CD8-positive, alpha-beta memory T cell (primary cell): Measurements from ENCODE around the gene NAPB. TPM values are rescaled to one million over a fixed set of nuclear protein-coding genes. Genes with fewer than 3 reads are reported as not detected.
"Not testable (repeated sequence)": the region's sequence is repeated elsewhere in the genome, so short reads cannot be mapped to it uniquely, and the experiment has no call there.

Experiments used
- CTCF ChIA-PET: fragments of 350-600 bp; sonication (Branson Sonifier 250); formaldehyde crosslinking; loops from one replicate; lab custom pipeline; 2021; ENCODE audit warnings: antibody characterized with exemption; lab: Charles Lee
- POLR2A ChIA-PET: fragments of 350-600 bp; sonication (Branson Sonifier 250); formaldehyde crosslinking; loops from one replicate; lab custom pipeline; 2021; ENCODE audit warnings: antibody characterized with exemption; lab: Charles Lee
- DNase-seq, 5 donors: peaks; one replicate each; pipeline versions ENCODE4 v3.0.0 to v3.0.0-alpha.2; 2020 to 2022; ENCODE audit warnings: mixed read lengths in 1 of 5
- H3K27ac ChIP-seq: one replicate; pipeline ENCODE4 v1.7.0; 2013; ENCODE audit warnings: low read depth, mild to moderate bottlenecking, low read length, moderate library complexity
- H3K27me3 ChIP-seq: 2 replicates; pipeline ENCODE4 v1.7.0; 2013; ENCODE audit warnings: low read length, mild to moderate bottlenecking; ENCODE audit not compliant: insufficient read depth, poor library complexity, severe bottlenecking
- H3K36me3 ChIP-seq: 2 replicates; pipeline ENCODE4 v1.7.0; 2013; ENCODE audit warnings: mild to moderate bottlenecking, low read length, moderate library complexity; ENCODE audit not compliant: insufficient read depth
- H3K4me1 ChIP-seq: 2 replicates; pipeline ENCODE4 v1.7.0; 2013; ENCODE audit warnings: mild to moderate bottlenecking, low read length, moderate library complexity; ENCODE audit not compliant: insufficient read depth
- H3K4me3 ChIP-seq: 2 replicates; pipeline ENCODE4 v1.7.0; 2013; ENCODE audit warnings: mild to moderate bottlenecking, low read length
- H3K9me3 ChIP-seq: 2 replicates; pipeline ENCODE4 v1.7.0; 2013; ENCODE audit warnings: mild to moderate bottlenecking, low read length
- H3K27ac Mint-ChIP-seq, 8 donors: one replicate each; pipeline ENCODE4 v1.8.0; 2020 to 2021; ENCODE audit warnings: mixed read lengths in 8 of 8, mild to moderate bottlenecking in 6 of 8, inconsistent platforms in 3 of 8, moderate library complexity in 3 of 8
- H3K27me3 Mint-ChIP-seq, 2 donors: one replicate each; pipeline ENCODE4 v1.8.0; 2020 to 2021; ENCODE audit warnings: mixed read lengths in 2 of 2, mild to moderate bottlenecking in 1 of 2, moderate library complexity in 1 of 2
- H3K36me3 Mint-ChIP-seq, 3 donors: one replicate each; pipeline ENCODE4 v1.8.0; 2020 to 2021; ENCODE audit warnings: mixed read lengths in 3 of 3, inconsistent platforms in 1 of 3, mild to moderate bottlenecking in 1 of 3
- H3K4me1 Mint-ChIP-seq, 3 donors: one replicate each; pipeline ENCODE4 v1.8.0; 2020 to 2021; ENCODE audit warnings: mixed read lengths in 3 of 3, inconsistent platforms in 1 of 3, mild to moderate bottlenecking in 1 of 3
- H3K4me3 Mint-ChIP-seq, 7 donors: one replicate each; pipeline ENCODE4 v1.8.0; 2020 to 2021; ENCODE audit warnings: mixed read lengths in 7 of 7, mild to moderate bottlenecking in 6 of 7, moderate library complexity in 4 of 7, inconsistent platforms in 2 of 7
- H3K9me3 Mint-ChIP-seq, 5 donors: one replicate each; pipeline ENCODE4 v1.8.0; 2020 to 2022; ENCODE audit warnings: mixed read lengths in 5 of 5, mild to moderate bottlenecking in 3 of 5, moderate library complexity in 2 of 5, inconsistent platforms in 1 of 5
- polyA plus RNA-seq: library from polyadenylated mRNA; unstranded; fragments of 300-500 nt; fragmentation: Illumina TruSeq; gene quantifications from one replicate; pipeline ENCODE4 v1.2.3, GENCODE V29; 2021
- total RNA-seq, 2 experiments: library from RNA; stranded (reverse); gene quantifications; one replicate each; pipeline ENCODE4 v1.2.3, GENCODE V29; 2021

Gene NAPB
- total and polyA plus RNA-seq, 3 experiments from 2014 or later, result 5.2 to 7.6 (median 7.4) TPM

DNA sequence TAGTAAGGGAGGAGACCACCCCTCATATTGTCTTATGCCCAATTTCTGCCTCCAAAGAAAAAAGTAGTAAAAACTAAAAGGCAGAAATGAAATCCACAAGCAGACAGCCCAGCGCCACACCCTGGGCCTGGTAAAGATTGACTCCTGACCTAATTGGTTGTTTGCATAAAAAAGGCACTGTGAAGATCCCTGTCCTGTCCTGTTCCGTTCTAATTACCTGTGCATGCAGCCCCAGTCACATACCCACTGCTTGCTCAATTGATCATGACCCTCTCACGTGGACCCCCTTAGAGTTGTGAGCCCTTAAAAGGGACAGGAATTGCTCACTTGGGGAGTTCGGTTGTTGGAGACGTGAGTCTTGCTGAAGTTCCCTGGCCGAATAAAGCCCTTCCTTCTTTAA, 72.8 kb downstream of the NAPB start:
- H3K36me3 ChIP-seq, result not testable (repeated sequence)

GRCh38 chr20:23347791-23348190, 73.5 kb downstream of the NAPB start:
- H3K9me3 Mint-ChIP-seq, result no peaks in the 10 kb centered on the region
- CTCF ChIA-PET, result no interaction called here
- peak overlapping the region in 7 of 8 donors; percentile 19 to 99 (median 72) for H3K27ac Mint-ChIP-seq

More for the DNA sequence above, 72.8 kb downstream of the NAPB start:
- H3K4me3 ChIP-seq, H3K9me3 ChIP-seq, DNase-seq, H3K27me3 ChIP-seq, H3K27me3 Mint-ChIP-seq, POLR2A ChIA-PET, H3K9me3 Mint-ChIP-seq: not testable (repeated sequence)
- H3K36me3 Mint-ChIP-seq, result peaks cover 0 to 13% (median 0%) of the 10 kb centered on the region in 3 donors
- CTCF ChIA-PET, result interaction anchor here (2.0 to 2.9 kb wide), 2 partner anchors 13 to 94 kb away, joined by 6 to 12 read pairs; partner anchors contain the start of gene GZF1
- peaks cover 21% of the 10 kb centered on the region for H3K4me1 ChIP-seq
- peaks cover 22 to 24% (median 23%) of the 10 kb centered on the region in 3 donors for H3K4me1 Mint-ChIP-seq
- peak overlapping the region; percentile 100 for H3K27ac ChIP-seq
- H3K4me3 Mint-ChIP-seq, result peak overlapping the region in 2 of 7 donors; percentile 28 to 94
- H3K27ac Mint-ChIP-seq, result peak overlapping the region; percentile 67 to 100 (median 86)

GRCh38 chr20:23346002-23346401, 75.3 kb downstream of the NAPB start:
- H3K4me3 ChIP-seq, result no peak overlapping the region
- H3K4me1 ChIP-seq, result peaks cover 9% of the 10 kb centered on the region
- Mint-ChIP-seq H3K27ac (no peak overlapping the region), H3K27me3 (peaks cover 0 to 9% of the 10 kb centered on the region in 2 donors), H3K9me3 (no peaks in the 10 kb centered on the region), H3K4me3 (no peak overlapping the region), H3K4me1 (peaks cover 7 to 9% (median 7%) of the 10 kb centered on the region in 3 donors), H3K36me3 (peaks cover 0 to 9% (median 0%) of the 10 kb centered on the region in 3 donors)
- POLR2A ChIA-PET, result no interaction called here
- no peaks in the 10 kb centered on the region for H3K27me3 ChIP-seq
- H3K9me3 ChIP-seq, result no peaks in the 10 kb centered on the region
- H3K36me3 ChIP-seq, result no peaks in the 10 kb centered on the region
- H3K27ac ChIP-seq, result no peak overlapping the region
- no peak for DNase-seq
- CTCF ChIA-PET, result no interaction called here

More at GRCh38 chr20:23347791-23348190, 73.5 kb downstream of the NAPB start:
- H3K4me3 ChIP-seq, result no peak overlapping the region
- Mint-ChIP-seq H3K4me3 (peak overlapping the region in 1 of 7 donors; percentile 41), H3K36me3 (peaks cover 0 to 13% (median 0%) of the 10 kb centered on the region in 3 donors), H3K27me3 (peaks cover 0 to 7% of the 10 kb centered on the region in 2 donors), H3K4me1 (peaks cover 19 to 22% (median 20%) of the 10 kb centered on the region in 3 donors)
- DNase-seq, result no peak
- POLR2A ChIA-PET, result no interaction called here
- H3K27ac ChIP-seq, result no peak overlapping the region
- no peaks in the 10 kb centered on the region for H3K36me3 ChIP-seq
- H3K9me3 ChIP-seq, result no peaks in the 10 kb centered on the region
- H3K4me1 ChIP-seq, result peaks cover 21% of the 10 kb centered on the region
- no peaks in the 10 kb centered on the region for H3K27me3 ChIP-seq

DNA sequence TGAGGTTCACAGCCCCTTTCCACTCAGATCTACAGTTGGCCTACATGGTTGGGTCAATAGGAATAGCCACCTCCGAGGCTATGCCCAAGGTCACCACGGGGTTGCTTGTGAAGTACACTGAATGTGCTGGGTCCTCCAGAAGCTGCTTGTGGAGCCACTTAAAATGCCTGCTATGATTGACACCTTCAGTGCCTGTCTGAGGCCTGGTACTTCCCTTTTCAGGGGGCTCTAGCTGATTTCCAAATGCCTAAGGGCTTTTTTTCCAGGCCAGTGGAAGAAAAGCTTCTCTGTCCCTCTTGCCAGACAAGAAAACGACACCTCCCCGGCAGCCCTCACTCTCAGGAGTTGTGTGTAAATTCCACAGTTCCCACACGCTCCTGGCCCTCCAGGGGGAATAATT, 77.0 kb downstream of the NAPB start:
- Mint-ChIP-seq H3K9me3 (no peaks in the 10 kb centered on the region), H3K27ac (no peak overlapping the region), H3K36me3 (no peaks in the 10 kb centered on the region), H3K4me1 (peaks cover 2 to 3% (median 3%) of the 10 kb centered on the region in 3 donors), H3K27me3 (peaks cover under 1 to 9% of the 10 kb centered on the region in 2 donors), H3K4me3 (no peak overlapping the region)
- ChIA-PET POLR2A (no interaction called here), CTCF (no interaction called here)
- Histone ChIP-seq H3K27me3 (no peaks in the 10 kb centered on the region), H3K27ac (no peak overlapping the region), H3K4me1 (peaks cover 6% of the 10 kb centered on the region), H3K36me3 (no peaks in the 10 kb centered on the region), H3K9me3 (no peaks in the 10 kb centered on the region), H3K4me3 (no peak overlapping the region)
- DNase-seq, result no peak

GRCh38 chr20:23343590-23343989, 77.7 kb downstream of the NAPB start:
- Histone ChIP-seq H3K4me3 (no peak overlapping the region), H3K9me3 (no peaks in the 10 kb centered on the region), H3K27ac (no peak overlapping the region), H3K36me3 (no peaks in the 10 kb centered on the region), H3K4me1 (no peaks in the 10 kb centered on the region), H3K27me3 (no peaks in the 10 kb centered on the region)
- CTCF ChIA-PET, result no interaction called here
- no peaks in the 10 kb centered on the region for H3K36me3 Mint-ChIP-seq
- DNase-seq, result no peak
- H3K27me3 Mint-ChIP-seq, result peaks cover 4 to 11% of the 10 kb centered on the region in 2 donors
- H3K9me3 Mint-ChIP-seq, result no peaks in the 10 kb centered on the region
- no peak overlapping the region for H3K27ac Mint-ChIP-seq
- no peaks in the 10 kb centered on the region for H3K4me1 Mint-ChIP-seq
- no peak overlapping the region for H3K4me3 Mint-ChIP-seq
- POLR2A ChIA-PET, result no interaction called here

- Histone ChIP-seq H3K27ac (no peak overlapping the region), H3K36me3 (no peaks in the 10 kb centered on the region), H3K27me3 (no peaks in the 10 kb centered on the region), H3K4me3 (no peak overlapping the region), H3K9me3 (no peaks in the 10 kb centered on the region), H3K4me1 (no peaks in the 10 kb centered on the region)
- H3K27me3 Mint-ChIP-seq, result peaks cover 4 to 10% of the 10 kb centered on the region in 2 donors
- H3K9me3 Mint-ChIP-seq, result no peaks in the 10 kb centered on the region
- CTCF ChIA-PET, result interaction anchor here (2.1 kb wide), 1 partner anchor 9 kb away, joined by 7 read pairs; the partner anchor contains the start of gene NXT1
- H3K4me3 Mint-ChIP-seq, result no peak overlapping the region
- H3K4me1 Mint-ChIP-seq, result no peaks in the 10 kb centered on the region
- POLR2A ChIA-PET, result no interaction called here
- DNase-seq, result no peak
- H3K27ac Mint-ChIP-seq, result no peak overlapping the region
- H3K36me3 Mint-ChIP-seq, result no peaks in the 10 kb centered on the region
These were observed 80.2 kb downstream of the NAPB start for GRCh38 chr20:23341073-23341472.

GRCh38 chr20:23340524-23340923, 80.8 kb downstream of the NAPB start:
- DNase-seq, result no peak
- CTCF ChIA-PET, result interaction anchor here (2.1 kb wide), 1 partner anchor 10 kb away, joined by 7 read pairs; the partner anchor contains the start of gene NXT1

GRCh38 chr20:23339986-23340385, 81.3 kb downstream of the NAPB start:
- Histone ChIP-seq H3K27ac (no peak overlapping the region), H3K4me3 (no peak overlapping the region), H3K27me3 (no peaks in the 10 kb centered on the region), H3K9me3 (no peaks in the 10 kb centered on the region), H3K4me1 (no peaks in the 10 kb centered on the region), H3K36me3 (no peaks in the 10 kb centered on the region)
- Mint-ChIP-seq H3K27me3 (peaks cover 4 to 10% of the 10 kb centered on the region in 2 donors), H3K4me3 (no peak overlapping the region), H3K27ac (no peak overlapping the region), H3K36me3 (no peaks in the 10 kb centered on the region), H3K4me1 (no peaks in the 10 kb centered on the region), H3K9me3 (no peaks in the 10 kb centered on the region)
- POLR2A ChIA-PET, result no interaction called here
- CTCF ChIA-PET, result interaction anchor here (1.1 to 2.1 kb wide), 2 partner anchors 10 kb away, joined by 5 to 7 read pairs; partner anchors contain the start of gene NXT1
- DNase-seq, result no peak

More at GRCh38 chr20:23340524-23340923, 80.8 kb downstream of the NAPB start:
- H3K27me3 ChIP-seq, result no peaks in the 10 kb centered on the region
- H3K9me3 ChIP-seq, result no peaks in the 10 kb centered on the region
- Mint-ChIP-seq H3K4me3 (no peak overlapping the region), H3K9me3 (no peaks in the 10 kb centered on the region), H3K27me3 (peaks cover 4 to 10% of the 10 kb centered on the region in 2 donors), H3K4me1 (no peaks in the 10 kb centered on the region), H3K36me3 (no peaks in the 10 kb centered on the region), H3K27ac (no peak overlapping the region)
- H3K27ac ChIP-seq, result no peak overlapping the region
- H3K36me3 ChIP-seq, result no peaks in the 10 kb centered on the region
- no peaks in the 10 kb centered on the region for H3K4me1 ChIP-seq
- H3K4me3 ChIP-seq, result no peak overlapping the region
- POLR2A ChIA-PET, result no interaction called here
